ENCODE data around the gene SRCAP.

Gene SRCAP

GRCh38 chr16:30756781-30757100 is 57.8 kb downstream of the SRCAP start:
- FAIRE-seq (no peak), DNase-seq (ENCODE audit: low spot score) (no peak)

DNA sequence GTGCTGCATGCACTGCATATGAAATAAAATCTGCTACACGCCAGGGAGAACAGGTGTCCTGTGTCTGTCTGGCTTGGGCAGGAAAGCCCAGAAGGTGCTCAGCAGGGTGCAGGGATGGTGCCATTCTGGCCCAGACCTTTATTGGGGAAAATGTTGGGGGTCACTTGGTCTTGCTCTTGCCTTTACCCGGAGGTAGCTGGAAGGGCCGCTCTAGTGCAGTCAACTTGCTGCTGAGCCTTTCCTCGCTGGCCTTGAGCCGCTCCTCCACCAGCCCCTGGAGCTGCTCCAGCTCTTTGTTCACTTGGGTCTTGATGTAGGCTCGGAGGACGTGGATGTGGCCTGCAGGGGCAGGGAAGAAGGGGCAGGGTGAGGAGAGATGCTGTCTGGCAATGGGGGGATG is 58.3 kb downstream of the SRCAP start:
- DNase-seq (ENCODE audit: low spot score), result no peak
- no peak for FAIRE-seq

GRCh38 chr16:30758988-30759491 is 60.1 kb downstream of the SRCAP start:
- DNase-seq (ENCODE audit: low spot score), result no peak
- FAIRE-seq, result no peak

GRCh38 chr16:30760001-30760559 is 61.1 kb downstream of the SRCAP start:
- FAIRE-seq, result no peak
- no peak for DNase-seq (ENCODE audit: low spot score)

GRCh38 chr16:30760577-30761426 is 61.8 kb downstream of the SRCAP start:
- DNase-seq (ENCODE audit: low spot score) (no peak), FAIRE-seq (no peak)

DNA sequence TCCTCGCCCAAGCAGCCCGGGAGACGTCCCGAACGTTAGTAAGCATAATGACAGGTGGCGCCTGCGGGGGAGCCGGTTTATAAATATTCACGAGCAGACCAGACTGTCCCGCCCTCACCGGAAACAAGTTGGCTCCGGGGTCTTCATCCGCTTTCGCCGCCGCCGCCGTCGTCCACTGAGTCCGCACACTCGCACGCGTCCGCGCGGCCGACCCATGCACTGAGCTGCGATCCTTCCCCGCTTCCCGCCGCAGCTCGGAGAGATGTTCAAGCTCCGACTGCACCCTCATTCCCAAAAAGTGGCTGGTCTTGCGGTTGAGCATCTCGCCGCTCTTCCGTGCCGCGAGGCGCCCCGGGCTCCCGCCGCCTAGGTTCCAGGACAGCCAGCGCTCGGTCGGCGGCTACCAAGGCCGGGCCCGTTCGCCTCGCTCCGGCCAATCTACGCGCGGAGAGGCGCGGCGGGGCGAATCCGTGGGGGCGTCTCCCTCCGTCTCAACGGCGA is 62.5 kb downstream of the SRCAP start:
- DNase-seq (ENCODE audit: low spot score) (peak; percentile 19), FAIRE-seq (no peak)

DNA sequence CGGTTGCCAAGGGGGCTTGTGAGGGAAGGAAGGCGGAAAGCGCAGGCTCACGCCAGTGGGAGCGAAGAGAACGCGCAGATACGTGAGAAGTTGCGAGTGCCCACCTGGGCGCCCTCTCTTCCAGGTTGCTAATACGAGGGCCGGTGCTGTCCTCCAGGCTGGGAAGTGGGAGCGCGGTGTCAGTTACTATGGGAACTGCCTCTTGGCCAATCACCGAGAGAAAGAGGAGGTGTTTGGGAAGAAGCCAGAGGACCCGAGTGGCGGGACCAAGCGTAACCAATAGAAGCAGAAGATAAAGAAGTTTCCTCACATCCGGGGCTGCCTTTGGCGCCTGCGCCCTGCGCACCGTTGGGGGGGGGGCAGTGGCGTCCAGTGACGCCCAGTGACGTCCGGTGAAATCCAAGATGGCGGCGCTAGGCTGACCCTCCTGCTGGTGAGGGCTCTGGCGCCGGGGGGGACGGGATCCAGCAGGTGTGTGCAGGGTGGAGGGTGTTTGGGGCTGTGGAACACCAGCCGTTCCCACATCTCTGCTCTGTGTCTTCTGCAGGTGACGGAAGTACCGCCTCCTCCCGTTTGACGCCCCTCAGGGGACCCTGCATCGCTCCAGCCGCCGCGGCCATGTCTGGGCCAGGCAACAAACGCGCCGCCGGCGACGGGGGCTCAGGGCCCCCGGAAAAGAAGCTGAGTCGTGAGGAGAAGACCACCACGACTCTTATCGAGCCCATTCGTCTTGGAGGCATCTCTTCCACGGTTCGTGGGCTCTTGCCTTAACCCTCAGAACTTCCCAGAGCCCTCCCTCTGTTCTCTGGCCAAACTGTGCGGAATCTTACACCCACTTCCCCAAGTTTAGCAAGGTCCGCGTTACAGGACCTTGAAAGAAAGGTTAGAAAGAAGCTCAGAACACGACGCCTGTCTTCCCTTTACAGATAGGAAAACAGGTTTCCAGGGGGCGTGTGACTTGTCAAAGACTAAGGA is 63.2 kb downstream of the SRCAP start, which contains the start of the genes CFAP119 and RNF40:
Gene CFAP119 (minus strand): TSS at position 135 of the 975 bp plus-strand sequence. CDS start 314 bp downstream, outside the sequence.
Gene RNF40 (plus strand): TSS at position 395 of the 975 bp plus-strand sequence. CDS start 224 bp downstream, at position 619.
- peak; percentile 96 for DNase-seq (ENCODE audit: low spot score)
- peak; percentile 90 for FAIRE-seq

- DNase-seq (ENCODE audit: low spot score), result no peak
- FAIRE-seq, result no peak
Observed at GRCh38 chr16:30762991-30763725, 64.2 kb downstream of the SRCAP start.

DNA sequence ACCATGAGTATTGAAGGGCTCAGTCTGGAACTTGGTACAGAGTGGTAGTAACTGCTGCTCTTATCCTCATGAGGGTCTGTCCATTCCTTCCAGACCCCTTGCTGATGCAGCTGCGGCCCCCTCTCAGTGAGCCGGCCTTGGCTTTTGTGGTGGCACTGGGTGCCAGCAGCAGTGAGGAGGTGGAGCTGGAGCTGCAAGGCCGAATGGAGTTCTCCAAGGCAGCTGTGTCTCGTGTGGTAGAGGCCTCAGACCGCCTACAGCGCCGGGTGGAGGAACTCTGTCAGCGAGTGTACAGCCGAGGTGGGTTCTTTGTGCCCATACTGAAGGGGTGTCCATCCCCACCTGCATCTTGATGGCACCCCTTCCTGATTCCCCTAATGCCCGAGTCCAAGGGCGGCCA is 65.1 kb downstream of the SRCAP start:
- DNase-seq (ENCODE audit: low spot score) (no peak), FAIRE-seq (no peak)

- FAIRE-seq (no peak), DNase-seq (ENCODE audit: low spot score) (no peak)
Observed at GRCh38 chr16:30764816-30765465, 66.0 kb downstream of the SRCAP start.

- FAIRE-seq, result no peak
Observed at GRCh38 chr16:30766206-30766932, 67.4 kb downstream of the SRCAP start.

DNA sequence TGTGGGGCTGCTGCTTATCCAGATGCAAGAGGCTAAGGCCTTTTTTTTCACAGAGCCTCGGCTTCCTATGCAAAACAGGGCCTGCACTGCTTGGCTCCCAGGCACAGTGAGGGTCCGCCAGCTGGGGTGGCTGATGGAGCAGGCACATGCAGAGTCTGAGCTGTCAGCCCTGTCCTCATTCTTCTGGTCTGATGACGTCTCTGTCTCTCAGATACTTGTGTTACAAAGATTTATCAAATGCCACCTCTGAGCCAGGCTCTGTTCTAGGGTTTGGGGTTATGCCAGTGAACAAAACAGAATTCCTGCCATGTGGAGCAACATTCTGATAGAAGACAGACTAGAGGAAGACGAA is 67.9 kb downstream of the SRCAP start:
- FAIRE-seq, result no peak
- DNase-seq (ENCODE audit: low spot score), result no peak

More at GRCh38 chr16:30766206-30766932, 67.4 kb downstream of the SRCAP start:
- no peak for DNase-seq (ENCODE audit: low spot score)

DNA sequence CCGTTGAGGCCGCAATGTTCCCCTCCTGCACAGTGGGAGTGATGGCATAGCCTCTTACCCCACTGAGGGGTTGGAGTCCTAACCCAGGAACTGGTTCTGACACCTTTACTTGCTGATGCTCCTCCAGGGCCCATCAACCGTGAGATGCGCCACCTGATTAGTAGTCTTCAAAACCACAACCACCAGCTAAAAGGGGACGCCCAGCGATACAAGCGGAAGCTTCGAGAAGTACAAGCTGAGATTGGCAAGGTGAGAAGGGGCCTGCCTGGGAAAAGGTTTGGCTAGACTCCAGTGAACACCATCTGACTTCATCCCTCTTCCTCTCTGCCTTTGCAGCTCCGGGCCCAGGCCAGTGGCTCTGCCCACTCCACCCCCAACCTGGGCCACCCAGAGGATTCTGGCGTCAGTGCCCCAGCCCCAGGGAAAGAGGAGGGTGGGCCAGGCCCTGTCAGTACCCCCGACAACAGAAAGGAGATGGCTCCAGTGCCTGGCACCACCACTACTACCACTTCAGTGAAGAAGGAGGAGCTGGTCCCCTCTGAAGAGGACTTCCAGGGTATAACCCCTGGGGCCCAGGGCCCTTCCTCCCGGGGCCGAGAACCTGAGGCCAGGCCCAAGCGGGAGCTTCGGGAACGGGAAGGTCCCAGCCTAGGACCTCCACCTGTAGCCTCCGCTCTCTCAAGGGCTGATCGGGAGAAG is 68.9 kb downstream of the SRCAP start:
- DNase-seq (ENCODE audit: low spot score), result no peak
- no peak for FAIRE-seq

DNA sequence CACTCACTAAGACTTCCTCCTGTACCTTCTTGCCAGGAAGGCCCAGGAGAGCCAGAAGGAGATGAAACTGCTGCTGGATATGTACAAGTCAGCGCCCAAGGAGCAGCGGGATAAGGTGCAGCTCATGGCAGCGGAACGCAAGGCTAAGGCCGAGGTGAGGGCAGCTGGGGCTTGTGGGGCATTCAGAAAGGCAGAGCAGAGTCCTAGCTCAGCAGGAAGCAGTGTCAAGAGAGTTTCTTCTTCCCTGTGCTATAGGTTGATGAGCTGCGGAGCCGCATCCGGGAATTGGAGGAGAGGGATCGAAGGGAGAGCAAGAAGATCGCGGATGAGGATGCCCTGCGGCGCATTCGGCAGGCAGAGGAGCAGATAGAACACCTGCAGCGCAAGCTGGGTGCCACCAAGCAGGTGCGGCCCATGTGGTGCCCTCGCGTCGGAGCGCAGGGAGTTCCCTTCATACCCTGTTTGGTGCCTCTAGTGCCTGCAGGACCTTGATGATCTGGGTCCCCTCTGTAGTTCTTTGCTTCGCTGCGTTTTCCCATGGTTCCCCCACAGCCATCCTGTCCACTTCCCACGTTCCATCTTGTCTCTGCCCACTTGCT is 69.7 kb downstream of the SRCAP start:
- DNase-seq (ENCODE audit: low spot score) (no peak), FAIRE-seq (no peak)

- no peak for FAIRE-seq
- DNase-seq (ENCODE audit: low spot score), result no peak
Observed at GRCh38 chr16:30769379-30770089, 70.6 kb downstream of the SRCAP start.

DNA sequence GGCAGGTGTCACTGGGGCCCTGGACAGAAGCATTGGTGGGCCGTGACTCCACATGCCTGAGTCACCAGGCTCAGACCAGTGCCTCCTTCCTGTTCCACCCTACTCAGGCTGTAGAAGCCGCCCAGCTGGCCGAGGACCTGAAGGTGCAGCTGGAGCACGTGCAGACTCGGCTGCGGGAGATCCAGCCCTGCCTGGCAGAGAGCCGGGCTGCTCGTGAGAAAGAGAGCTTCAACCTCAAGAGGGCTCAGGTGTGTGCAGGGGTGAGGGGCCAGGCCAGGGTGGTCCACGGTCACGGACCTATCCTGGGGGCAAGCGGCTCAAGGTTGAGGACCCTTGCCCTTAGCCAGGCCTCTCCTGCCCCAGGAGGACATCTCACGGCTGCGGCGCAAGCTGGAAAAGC is 72.8 kb downstream of the SRCAP start:
- no peak for FAIRE-seq
- DNase-seq (ENCODE audit: low spot score), result no peak

GRCh38 chr16:30773826-30774225 is 74.9 kb downstream of the SRCAP start:
- no peak for DNase-seq (ENCODE audit: low spot score)
- no peak for FAIRE-seq

Data from RCC 7860 (cell line).